Measurements from ENCODE around the gene CAPN14.

The CAPN14 gene

DNA sequence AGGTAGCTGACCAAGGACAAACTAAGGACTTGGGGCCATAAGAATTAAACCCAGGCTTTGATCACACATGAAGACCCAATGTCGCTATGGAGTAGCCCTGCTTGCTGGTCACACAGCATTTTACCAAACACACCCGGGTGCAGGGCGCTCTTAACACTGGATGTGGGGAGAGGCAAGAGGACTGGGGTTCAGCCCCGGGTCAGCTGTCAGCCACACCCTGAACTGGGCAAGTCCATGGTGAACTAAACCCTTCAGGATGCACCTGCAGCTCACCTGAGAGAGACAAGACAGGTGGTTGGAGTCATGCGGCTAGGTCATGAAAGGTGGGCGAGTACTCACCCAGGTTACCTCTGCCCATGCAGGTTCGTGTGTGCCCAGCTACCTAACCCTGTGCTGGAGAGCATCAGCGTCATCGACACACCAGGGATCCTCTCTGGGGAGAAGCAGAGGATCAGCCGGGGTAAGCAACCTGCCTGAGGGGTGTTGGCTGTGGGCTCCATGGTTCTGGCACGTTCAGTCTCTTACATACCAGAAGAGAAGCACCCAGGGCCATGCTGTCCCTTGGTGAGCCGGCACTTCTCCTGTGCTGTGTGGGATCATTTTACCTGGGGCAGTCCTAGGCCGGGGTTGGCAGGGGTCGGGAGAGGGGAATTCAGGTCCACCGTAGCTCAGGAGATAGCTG, 31.8 kb upstream of the CAPN14 start:
- no peak for TF ChIP-seq ZNF274 (IDR thresholded peaks at IDR 0.05; ENCODE audit: low read depth, low read length)

DNA sequence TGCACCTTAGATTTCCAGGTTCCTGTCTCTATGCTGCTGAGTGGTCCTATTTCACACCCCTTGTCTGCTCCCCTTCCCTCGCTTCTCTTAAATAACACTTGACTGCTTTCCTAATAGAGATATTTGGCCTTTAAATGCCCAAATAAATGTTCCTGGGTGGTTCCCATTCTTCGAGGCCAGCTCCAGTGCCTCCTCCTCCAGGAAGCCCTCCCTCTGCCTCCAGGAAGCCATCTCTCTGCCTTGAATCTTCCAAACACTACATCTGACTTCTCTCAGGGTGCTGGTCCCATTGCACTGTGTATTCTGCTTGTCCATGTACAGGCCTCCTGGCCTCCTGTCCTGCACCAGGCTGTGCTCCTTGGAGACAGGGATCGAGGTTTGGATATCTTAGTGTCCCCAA, 30.8 kb upstream of the CAPN14 start:
- TF ChIP-seq ZNF274 (IDR thresholded peaks at IDR 0.05; ENCODE audit: low read depth, low read length) = no peak
- no peak overlapping the region for H3K4me3 ChIP-seq (ENCODE audit: low read length)

More for the DNA sequence above, 31.8 kb upstream of the CAPN14 start:
- no peak overlapping the region for H3K4me3 ChIP-seq (ENCODE audit: low read length)

DNA sequence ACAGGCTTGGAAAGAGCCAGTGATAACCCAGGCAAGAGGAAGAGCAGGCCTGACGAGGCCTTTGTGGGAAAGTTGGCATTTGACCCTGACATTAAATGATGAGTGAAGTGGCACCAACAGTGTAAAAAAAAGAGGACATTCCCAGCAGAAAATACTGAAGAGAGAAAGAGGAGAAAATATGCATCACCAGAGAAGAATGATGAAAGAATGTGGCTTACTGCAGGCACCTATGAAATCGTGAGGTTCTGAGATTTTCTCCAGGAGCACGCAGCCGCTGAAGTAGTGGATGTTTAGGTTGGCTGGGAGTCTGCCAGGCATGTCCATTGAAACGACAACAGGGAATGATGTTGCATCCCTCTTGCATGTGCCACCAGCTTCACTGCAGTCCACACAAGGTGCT, 30.4 kb upstream of the CAPN14 start:
- no peak for TF ChIP-seq ZNF274 (IDR thresholded peaks at IDR 0.05; ENCODE audit: low read depth, low read length)
- no peak overlapping the region for H3K4me3 ChIP-seq (ENCODE audit: low read length)

DNA sequence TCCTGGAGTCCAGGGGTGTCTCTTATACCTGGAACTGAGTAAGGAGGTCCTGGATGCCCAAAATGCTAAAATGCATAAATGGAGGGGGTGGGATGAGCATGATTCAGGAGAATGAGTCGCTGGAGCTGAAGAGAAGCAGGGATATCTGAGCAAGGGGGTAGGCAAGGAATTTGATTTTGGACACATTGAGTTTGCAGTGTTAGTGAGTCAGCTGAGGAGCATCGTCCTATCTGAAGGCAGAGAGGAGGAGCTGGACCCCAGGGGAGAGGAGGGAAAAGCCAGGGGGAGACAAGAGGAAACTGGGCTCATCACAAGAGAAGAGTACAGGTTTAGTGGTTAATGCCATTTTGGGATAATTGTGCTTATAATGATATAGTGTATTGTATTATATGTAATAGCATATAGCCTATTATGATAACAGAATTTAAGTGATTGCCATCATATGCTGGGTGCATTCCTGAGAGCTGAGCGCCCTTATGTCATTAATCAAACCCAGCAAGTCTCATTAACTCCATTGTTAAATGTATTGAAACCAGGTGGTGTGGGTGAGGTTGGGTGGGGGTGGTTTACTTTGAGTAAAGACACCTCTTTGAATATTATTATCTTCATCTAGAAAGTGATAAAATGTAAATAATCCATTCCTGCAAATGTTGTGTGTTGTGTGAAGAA, 29.0 kb upstream of the CAPN14 start:
- TF ChIP-seq ZNF274 (IDR thresholded peaks at IDR 0.05; ENCODE audit: low read depth, low read length) = no peak
- H3K4me3 ChIP-seq (ENCODE audit: low read length) = no peak overlapping the region

DNA sequence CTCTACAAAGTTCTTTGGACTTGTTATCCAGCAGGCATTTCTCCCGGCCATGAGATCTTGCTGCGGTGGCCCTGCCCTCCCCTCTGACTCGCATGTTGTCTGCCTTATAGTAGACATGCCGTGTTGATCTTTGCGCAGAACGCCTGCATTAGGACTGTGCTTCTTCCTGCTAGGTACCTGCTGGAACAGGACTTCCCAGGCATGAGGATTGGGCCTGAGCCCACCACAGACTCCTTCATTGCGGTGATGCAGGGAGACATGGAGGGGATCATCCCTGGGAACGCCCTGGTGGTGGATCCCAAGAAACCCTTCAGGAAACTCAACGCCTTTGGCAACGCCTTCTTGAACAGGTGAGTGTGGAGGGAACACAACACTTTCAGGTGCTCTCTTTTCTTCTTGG, 26.8 kb upstream of the CAPN14 start:
- TF ChIP-seq ZNF274 (IDR thresholded peaks at IDR 0.05; ENCODE audit: low read depth, low read length) = no peak
- no peak overlapping the region for H3K4me3 ChIP-seq (ENCODE audit: low read length)

DNA sequence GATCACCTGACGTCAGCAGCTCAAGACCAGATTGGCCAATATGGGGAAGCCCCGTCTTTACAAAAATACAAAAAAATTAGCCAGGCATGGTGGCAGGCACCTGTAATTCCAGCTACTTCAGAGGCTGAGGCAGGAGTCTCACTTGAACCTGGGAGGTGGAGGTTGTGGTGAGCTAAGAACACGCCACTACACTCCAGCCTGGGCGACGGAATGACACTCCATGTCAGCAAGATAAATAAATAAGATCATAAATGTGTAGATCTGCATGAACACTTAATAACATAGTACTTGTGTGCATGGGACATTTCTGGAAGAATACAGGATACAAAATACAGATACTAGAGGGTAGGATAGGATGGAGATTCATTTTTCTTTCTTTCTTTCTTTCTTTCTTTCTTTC, 25.7 kb upstream of the CAPN14 start:
- no peak for TF ChIP-seq ZNF274 (IDR thresholded peaks at IDR 0.05; ENCODE audit: low read depth, low read length)
- no peak overlapping the region for H3K4me3 ChIP-seq (ENCODE audit: low read length)

DNA sequence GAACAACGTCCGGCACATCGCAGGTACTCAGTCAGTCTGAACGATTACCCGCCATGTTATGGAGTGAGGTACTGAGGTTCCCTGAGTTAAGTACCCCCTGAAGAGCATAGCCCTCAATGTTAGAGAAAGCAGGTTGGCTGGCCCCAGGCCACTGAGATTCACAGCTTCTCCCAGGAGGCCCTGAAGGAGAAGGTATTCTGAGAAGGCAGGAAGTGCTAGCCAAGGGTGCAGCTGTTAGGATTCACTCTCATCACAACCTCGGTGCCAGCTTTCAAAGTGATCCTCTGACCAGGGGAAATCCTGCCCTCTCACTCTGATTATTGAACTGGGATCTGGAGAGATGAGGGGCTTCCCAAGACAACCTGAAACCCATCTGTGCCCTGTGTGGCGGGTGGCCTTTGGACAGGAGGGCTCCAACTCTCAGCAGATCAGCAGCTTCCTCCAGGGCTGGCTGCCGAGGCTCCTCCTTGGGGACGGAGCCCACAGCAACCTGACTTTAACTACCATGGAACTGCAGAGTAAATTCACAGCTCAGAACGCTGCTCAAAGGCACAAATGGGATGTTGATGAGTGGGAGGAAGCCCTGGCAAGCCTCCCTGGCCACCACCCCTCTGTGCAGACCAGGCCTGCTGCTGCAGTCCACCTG, 24.4 kb upstream of the CAPN14 start:
- no peak overlapping the region for H3K4me3 ChIP-seq (ENCODE audit: low read length)
- no peak for TF ChIP-seq ZNF274 (IDR thresholded peaks at IDR 0.05; ENCODE audit: low read depth, low read length)

DNA sequence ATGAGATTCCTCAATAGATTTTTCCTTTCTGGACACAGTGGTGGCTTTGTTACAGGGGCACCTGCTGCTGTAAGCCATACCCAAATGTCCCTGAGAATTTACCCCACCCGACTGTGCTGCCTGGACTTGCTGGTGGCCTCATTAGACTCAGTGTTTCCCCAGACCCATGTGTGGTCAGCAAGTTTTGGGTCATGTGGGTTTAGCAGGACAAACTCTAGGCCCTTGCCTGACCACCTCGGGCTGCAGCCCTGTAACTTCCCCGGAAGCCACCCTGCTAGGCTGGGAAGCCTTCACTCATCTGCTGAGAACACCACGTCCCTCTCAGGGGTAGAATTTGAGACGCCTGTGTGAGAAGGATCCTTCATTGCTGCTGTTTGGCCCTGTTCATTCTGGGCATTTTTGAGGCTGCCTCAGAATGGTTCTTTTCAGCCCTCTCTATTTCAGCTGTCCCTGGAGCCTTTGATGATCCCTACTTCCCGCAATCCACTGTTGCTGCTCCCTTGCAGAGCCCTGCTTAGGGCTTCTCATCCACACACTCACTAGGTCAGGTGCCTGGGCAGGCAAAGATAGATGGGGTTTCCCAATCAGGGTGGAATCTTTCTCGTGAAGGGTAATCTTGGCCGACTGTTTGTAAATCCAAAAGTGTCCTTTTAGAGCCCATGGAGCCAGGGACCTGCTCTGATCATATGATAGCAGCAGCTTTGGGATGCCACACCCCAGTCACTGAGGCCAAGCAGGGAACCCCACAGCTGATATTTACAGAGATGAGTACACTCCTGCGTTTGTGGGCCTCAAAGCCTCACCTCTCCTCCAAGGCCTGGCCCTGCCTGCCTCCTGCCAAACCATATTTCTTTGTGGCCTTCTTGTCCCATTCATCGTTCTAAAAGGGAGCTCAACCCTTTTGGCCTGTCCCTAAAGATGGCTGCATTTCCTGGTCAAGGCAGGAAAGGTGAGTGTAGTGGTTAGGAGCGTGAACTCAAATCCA, 23.4 kb upstream of the CAPN14 start:
- no peak overlapping the region for H3K4me3 ChIP-seq (ENCODE audit: low read length)
- TF ChIP-seq ZNF274 (IDR thresholded peaks at IDR 0.05; ENCODE audit: low read depth, low read length) = no peak

DNA sequence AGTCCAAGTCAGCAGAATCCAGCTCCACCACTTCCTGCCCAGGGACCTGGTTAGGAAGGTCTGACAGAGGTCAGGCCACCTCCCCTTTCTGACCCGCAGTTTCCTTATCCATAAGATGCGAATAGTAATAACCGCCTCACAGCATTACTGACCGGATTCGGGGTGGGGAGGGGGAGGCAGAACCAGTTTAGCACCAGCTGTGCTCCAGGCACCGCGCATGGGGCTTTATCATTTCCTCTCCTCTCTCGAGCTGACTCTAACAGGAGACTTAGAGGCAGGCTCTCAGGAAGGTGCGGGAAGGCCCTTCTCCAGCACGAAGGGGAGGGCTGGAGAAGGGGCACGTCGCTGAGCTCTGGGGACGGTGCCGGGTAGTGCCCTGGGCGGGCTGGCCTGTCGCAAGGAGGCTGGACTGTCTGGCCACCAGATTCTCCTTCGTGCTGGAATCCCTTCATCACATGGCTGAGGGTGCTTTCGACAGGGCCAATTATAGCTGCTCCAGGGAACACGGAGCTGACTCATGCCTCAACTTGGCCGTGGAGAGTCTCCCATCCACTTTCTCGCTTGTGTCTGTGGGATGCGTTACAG, 22.4 kb upstream of the CAPN14 start:
- no peak for TF ChIP-seq ZNF274 (IDR thresholded peaks at IDR 0.05; ENCODE audit: low read depth, low read length)
- H3K4me3 ChIP-seq (ENCODE audit: low read length) = no peak overlapping the region

DNA sequence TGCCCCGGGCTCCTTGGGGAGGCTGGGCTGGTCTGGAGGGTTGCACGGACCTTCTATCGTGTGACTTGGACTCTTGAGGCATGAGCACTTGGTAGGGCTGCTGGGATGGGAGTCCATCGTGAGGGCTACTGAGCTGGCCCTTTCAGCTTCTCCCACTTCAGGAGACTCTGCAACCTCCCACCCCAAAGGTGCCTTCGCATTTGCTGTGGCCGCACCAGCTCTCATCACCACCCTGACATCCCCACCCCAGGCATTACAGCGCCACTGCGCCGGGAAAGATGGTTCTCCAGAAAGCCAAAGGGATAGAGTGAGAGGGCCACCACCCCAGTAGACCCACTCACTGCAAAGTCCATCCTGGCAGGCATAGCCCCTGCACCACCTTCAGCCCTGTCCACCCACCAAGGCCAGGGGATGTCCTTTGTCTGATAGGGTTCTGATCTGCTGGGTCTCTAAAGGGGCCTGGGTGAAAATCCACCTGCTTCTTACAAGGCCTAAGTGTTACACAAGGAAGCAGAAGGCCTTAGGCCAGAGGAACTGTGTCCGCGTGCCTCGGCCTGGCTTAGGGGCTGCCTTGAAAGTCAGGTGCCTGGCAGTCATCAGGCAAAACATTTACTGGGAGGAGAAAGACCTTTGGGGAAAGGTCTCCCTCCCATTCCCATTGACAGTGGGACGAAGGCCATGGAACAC, 21.7 kb upstream of the CAPN14 start:
- no peak overlapping the region for H3K4me3 ChIP-seq (ENCODE audit: low read length)
- no peak for TF ChIP-seq ZNF274 (IDR thresholded peaks at IDR 0.05; ENCODE audit: low read depth, low read length)

DNA sequence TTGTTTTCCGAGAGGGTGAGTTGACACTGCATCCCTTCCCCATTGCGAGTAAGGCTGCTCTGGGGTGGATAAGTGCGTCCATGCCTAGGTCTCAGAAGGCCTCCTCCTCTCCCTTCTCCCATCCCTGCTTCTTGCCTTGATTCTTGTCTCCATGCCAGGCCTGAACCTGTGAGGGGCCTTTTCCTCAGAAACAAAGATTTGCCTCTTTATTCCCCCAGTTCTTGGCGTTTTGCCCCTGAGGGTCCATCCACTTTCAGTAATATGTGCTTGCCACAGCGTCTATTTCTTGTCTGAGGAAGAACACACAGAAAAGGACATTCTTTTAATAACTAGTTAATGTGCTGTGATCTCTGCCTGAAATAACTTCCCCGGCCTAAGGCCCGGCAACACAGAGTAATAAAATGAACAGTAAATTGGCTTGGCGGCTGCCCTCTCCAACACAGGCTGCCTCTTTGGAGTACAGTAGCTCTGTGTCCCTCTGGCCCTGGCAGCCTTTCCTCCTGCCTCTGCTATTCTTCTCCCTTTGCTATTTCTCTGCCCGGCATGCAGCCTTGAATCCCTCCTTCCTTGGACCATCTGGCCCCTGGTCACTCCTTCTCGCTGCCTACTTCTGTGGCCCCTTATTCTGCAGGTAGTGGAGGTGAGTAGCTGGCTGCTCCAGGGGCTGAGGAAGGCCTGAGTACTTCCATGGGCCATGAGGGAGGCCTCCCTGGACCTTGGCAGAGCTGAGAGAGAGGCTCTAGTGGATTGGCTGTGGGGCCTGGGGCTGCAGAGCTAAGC, 21.0 kb upstream of the CAPN14 start:
- no peak for TF ChIP-seq ZNF274 (IDR thresholded peaks at IDR 0.05; ENCODE audit: low read depth, low read length)

DNA sequence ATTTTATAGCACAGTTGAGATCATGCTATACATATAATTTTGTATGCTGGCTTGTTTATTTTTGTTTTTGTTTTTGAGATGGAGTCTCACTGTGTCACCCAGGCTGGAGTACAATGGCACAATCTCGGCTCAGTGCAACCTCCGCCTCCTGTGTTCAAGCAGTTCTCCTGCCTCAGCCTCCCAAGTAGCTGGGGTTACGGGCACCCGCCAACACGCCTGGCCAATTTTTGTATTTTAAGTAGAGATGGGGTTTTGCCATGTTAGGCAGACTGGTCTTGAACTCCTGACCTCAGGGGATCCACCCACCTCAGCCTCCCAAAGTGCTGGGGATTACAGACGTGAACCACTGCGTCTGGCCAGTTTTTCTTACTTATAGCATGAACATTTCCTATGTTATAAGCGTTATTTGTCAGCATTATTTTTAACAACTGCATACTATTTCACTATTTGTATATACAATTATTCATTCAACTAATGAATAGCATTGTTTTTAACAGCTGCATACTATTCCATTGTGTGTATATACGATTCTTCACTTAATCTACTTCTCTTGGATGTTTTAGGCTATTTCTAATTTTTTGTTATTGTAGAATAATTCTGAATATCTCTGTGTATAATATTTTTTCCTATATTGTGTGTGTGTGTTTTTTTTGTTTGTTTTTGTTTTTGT, 20.2 kb upstream of the CAPN14 start:
- no peak for TF ChIP-seq ZNF274 (IDR thresholded peaks at IDR 0.05; ENCODE audit: low read depth, low read length)
- no peak overlapping the region for H3K4me3 ChIP-seq (ENCODE audit: low read length)

More for the DNA sequence above, 21.0 kb upstream of the CAPN14 start:
- no peak overlapping the region for H3K4me3 ChIP-seq (ENCODE audit: low read length)
